WTC11 (cell line): ENCODE results near the gene ANKRD29.

Experiments used
- ATF1 ChIP-seq: sonication (generic); formaldehyde crosslinking; IDR thresholded peaks from 2 replicates; pipeline ENCODE4 v1.8.1; 2023; ENCODE audit warnings: mild to moderate bottlenecking, moderate library complexity, missing genetic modification reagents
- NR1H2 ChIP-seq: sonication (generic); formaldehyde crosslinking; IDR thresholded peaks from 2 replicates; pipeline ENCODE4 v1.9.0; 2021; ENCODE audit warnings: mild to moderate bottlenecking, moderate library complexity, missing genetic modification reagents
- PRRX2 ChIP-seq: fragments of 250-450 bp; sonication (Bioruptor Pico); IDR thresholded peaks from 2 replicates; pipeline ENCODE4 v1.8.0; 2021; ENCODE audit warnings: mild to moderate bottlenecking

DNA sequence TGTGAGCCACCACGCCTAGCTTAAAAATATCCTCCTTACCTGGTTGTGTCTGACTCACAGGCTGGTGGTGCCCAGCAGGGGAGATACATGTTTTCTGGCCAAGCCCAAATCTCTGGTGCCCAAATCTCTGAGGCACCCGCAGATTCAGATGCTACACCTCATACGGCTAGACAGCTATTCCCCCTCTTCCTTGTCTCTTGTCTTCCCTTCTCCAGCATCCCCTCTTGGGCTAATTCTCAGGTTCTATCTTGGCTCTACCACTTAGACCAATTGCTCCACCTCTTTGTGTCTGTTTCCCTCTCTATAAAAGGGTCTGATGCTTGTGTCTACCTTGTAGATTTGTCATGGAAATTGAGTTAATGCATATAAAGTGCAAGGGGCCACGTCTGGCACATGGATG, 39.9 kb upstream of the ANKRD29 start:
- TF ChIP-seq PRRX2 (CRISPR knock-in tag) = no peak
- TF ChIP-seq ATF1 = no peak
- TF ChIP-seq NR1H2 (CRISPR knock-in tag) = no peak
